ENCODE results near the gene RGSL1. TPM values are rescaled to one million over a fixed set of nuclear protein-coding genes. Genes with fewer than 3 reads are reported as not detected.
"Not testable (repeated sequence)": the region's sequence is repeated elsewhere in the genome, so short reads cannot be mapped to it uniquely, and the experiment has no call there.

The RGSL1 gene
- polyA plus RNA-seq, 3 donors, result 0.07 to 0.10 TPM; not detected in 1

- no peak for DNase-seq (ENCODE audit: low read depth in 3 of 3, low spot score in 2 of 3)
Observed at GRCh38 chr1:182527680-182528079, 77.7 kb downstream of the RGSL1 start.

GRCh38 chr1:182528206-182528605, 78.3 kb downstream of the RGSL1 start:
- DNase-seq (ENCODE audit: low read depth in 3 of 3, low spot score in 2 of 3), result not testable (repeated sequence)

- DNase-seq (ENCODE audit: low read depth in 3 of 3, low spot score in 2 of 3), result no peak
Observed at GRCh38 chr1:182533896-182534295, 84.0 kb downstream of the RGSL1 start.

- no peak for DNase-seq (ENCODE audit: low read depth in 3 of 3, low spot score in 2 of 3)
Observed at GRCh38 chr1:182549346-182549745, 99.4 kb downstream of the RGSL1 start.

- no peak for DNase-seq (ENCODE audit: low read depth in 3 of 3, low spot score in 2 of 3)
Observed at GRCh38 chr1:182549811-182550210, 99.9 kb downstream of the RGSL1 start.

- no peak for DNase-seq (ENCODE audit: low read depth in 3 of 3, low spot score in 2 of 3)
Observed at GRCh38 chr1:182552527-182552926, 102.6 kb downstream of the RGSL1 start.

- no peak for DNase-seq (ENCODE audit: low read depth in 3 of 3, low spot score in 2 of 3)
Observed at GRCh38 chr1:182555493-182555892, 105.5 kb downstream of the RGSL1 start.

GRCh38 chr1:182556279-182556678, 106.3 kb downstream of the RGSL1 start:
- DNase-seq (ENCODE audit: low read depth in 3 of 3, low spot score in 2 of 3), result no peak

GRCh38 chr1:182560392-182560984, 110.5 kb downstream of the RGSL1 start:
- no peak for DNase-seq (ENCODE audit: low read depth in 3 of 3, low spot score in 2 of 3)

- no peak for DNase-seq (ENCODE audit: low read depth in 3 of 3, low spot score in 2 of 3)
Observed at GRCh38 chr1:182561456-182561855, 111.5 kb downstream of the RGSL1 start.

- no peak for DNase-seq (ENCODE audit: low read depth in 3 of 3, low spot score in 2 of 3)
Observed at GRCh38 chr1:182563095-182563494, 113.1 kb downstream of the RGSL1 start.

- no peak for DNase-seq (ENCODE audit: low read depth in 3 of 3, low spot score in 2 of 3)
Observed at GRCh38 chr1:182564406-182565004, 114.6 kb downstream of the RGSL1 start.

GRCh38 chr1:182565537-182565936, 115.6 kb downstream of the RGSL1 start:
- DNase-seq (ENCODE audit: low read depth in 3 of 3, low spot score in 2 of 3), result no peak

- no peak for DNase-seq (ENCODE audit: low read depth in 3 of 3, low spot score in 2 of 3)
Observed at GRCh38 chr1:182567629-182568028, 117.7 kb downstream of the RGSL1 start.

- DNase-seq (ENCODE audit: low read depth in 3 of 3, low spot score in 2 of 3), result no peak
Observed at GRCh38 chr1:182568647-182569284, 118.8 kb downstream of the RGSL1 start.

- no peak for DNase-seq (ENCODE audit: low read depth in 3 of 3, low spot score in 2 of 3)
Observed at GRCh38 chr1:182569939-182570610, 120.1 kb downstream of the RGSL1 start.

GRCh38 chr1:182570611-182570970, 120.6 kb downstream of the RGSL1 start:
- no peak for DNase-seq (ENCODE audit: low read depth in 3 of 3, low spot score in 2 of 3)

GRCh38 chr1:182574156-182574555, 124.2 kb downstream of the RGSL1 start:
- no peak for DNase-seq (ENCODE audit: low read depth in 3 of 3, low spot score in 2 of 3)

- no peak for DNase-seq (ENCODE audit: low read depth in 3 of 3, low spot score in 2 of 3)
Observed at GRCh38 chr1:182575540-182576149, 125.7 kb downstream of the RGSL1 start.

- no peak for DNase-seq (ENCODE audit: low read depth in 3 of 3, low spot score in 2 of 3)
Observed at GRCh38 chr1:182580736-182581135, 130.8 kb downstream of the RGSL1 start.

- DNase-seq (ENCODE audit: low read depth in 3 of 3, low spot score in 2 of 3), result no peak
Observed at GRCh38 chr1:182584746-182585145, 134.8 kb downstream of the RGSL1 start.

Data from right renal cortex interstitium (tissue), 3 donors.